ENCODE data around the gene AADACL2. TPM values are rescaled to one million over a fixed set of nuclear protein-coding genes. Genes with fewer than 3 reads are reported as not detected.

The AADACL2 gene
- total RNA-seq, 2 donors from 2014 or later = 0.62 TPM; not detected in 1

- Histone ChIP-seq H3K4me3 (no peak overlapping the region), H3K27ac (no peak overlapping the region), H3K4me1 (replicated peaks) (no peaks in the 10 kb centered on the region), H3K36me3 (no peaks in the 10 kb centered on the region), H3K9me3 (no peaks in the 10 kb centered on the region), H3K27me3 (replicated peaks; ENCODE audit: insufficient read depth) (no peaks in the 10 kb centered on the region)
- intact Hi-C loops (cut with DNase I) = no loop called here
- no peak for DNase-seq (ENCODE audit: low spot score)
- TF ChIP-seq POLR2AphosphoS5 (IDR thresholded peaks at IDR 0.05) = no peak
- TF ChIP-seq POLR2A (IDR thresholded peaks at IDR 0.05) = no peak
- TF ChIP-seq CTCF (IDR thresholded peaks at IDR 0.05) = no peak
- WGBS = 21% methylated on average over 1 of the region's 1 CpG
Measured at GRCh38 chr3:151804267-151804666, 70.5 kb downstream of the AADACL2 start.

GRCh38 chr3:151806838-151807237 lies 73.1 kb downstream of the AADACL2 start:
- no peaks in the 10 kb centered on the region for H3K27me3 ChIP-seq (replicated peaks; ENCODE audit: insufficient read depth)
- TF ChIP-seq POLR2A (IDR thresholded peaks at IDR 0.05) = no peak
- TF ChIP-seq CTCF (IDR thresholded peaks at IDR 0.05) = no peak
- no peak for TF ChIP-seq POLR2AphosphoS5 (IDR thresholded peaks at IDR 0.05)
- DNase-seq (ENCODE audit: low spot score) = no peak
- H3K4me1 ChIP-seq (replicated peaks) = no peaks in the 10 kb centered on the region
- intact Hi-C loops (cut with DNase I) = no loop called here
- H3K27ac ChIP-seq = no peak overlapping the region
- no peaks in the 10 kb centered on the region for H3K36me3 ChIP-seq
- no peaks in the 10 kb centered on the region for H3K9me3 ChIP-seq
- WGBS = 91% methylated on average over 15 of the region's 15 CpGs
- no peak overlapping the region for H3K4me3 ChIP-seq

Other genes with a start within 250 kb of the AADACL2 start
- gene AADAC, start 80.2 kb downstream of the AADACL2 start, total RNA-seq = not detected
- gene SUCNR1, start 139.7 kb downstream of the AADACL2 start, total RNA-seq = not detected

All from prostate gland (tissue), 2 donors.